Neural crest cell (in vitro differentiated cells): ENCODE results near the gene TUBGCP2. TPM values are rescaled to one million over a fixed set of nuclear protein-coding genes. Genes with fewer than 3 reads are reported as not detected.

Experiments
- DNase-seq: peaks from one replicate; pipeline ENCODE4 v3.0.0; 2021; ENCODE audit warnings: low read depth, mixed read lengths, low spot score
- H3K27ac Mint-ChIP-seq: one replicate; pipeline ENCODE4 v1.8.0; 2021; ENCODE audit warnings: mild to moderate bottlenecking, mixed read lengths; ENCODE audit not compliant: unreplicated experiment
- H3K27me3 Mint-ChIP-seq: 2 replicates; pipeline ENCODE4 v1.8.0; 2021; ENCODE audit warnings: low read depth, mild to moderate bottlenecking, mixed read lengths
- H3K36me3 Mint-ChIP-seq: 2 replicates; pipeline ENCODE4 v1.8.0; 2021; ENCODE audit warnings: low read depth, mild to moderate bottlenecking, mixed read lengths
- H3K4me1 Mint-ChIP-seq: 2 replicates; pipeline ENCODE4 v1.8.0; 2021; ENCODE audit warnings: mixed read lengths
- H3K4me3 Mint-ChIP-seq: one replicate; pipeline ENCODE4 v1.8.0; 2021; ENCODE audit warnings: mild to moderate bottlenecking, mixed read lengths
- H3K9me3 Mint-ChIP-seq: 2 replicates; pipeline ENCODE4 v1.8.0; 2021; ENCODE audit warnings: mixed read lengths
- total RNA-seq: library from RNA; stranded (reverse); gene quantifications from 2 replicates; pipeline ENCODE4 v1.2.1, GENCODE V29; 2021
- TF ChIP-seq, protein P1 (sequence below): fragments of 200-600 bp; sonication (generic); conservative IDR thresholded peaks from 2 replicates; pipeline ENCODE4 v1.5.0; 2021; ENCODE audit warnings: antibody characterized with exemption, mild to moderate bottlenecking

Gene TUBGCP2
- total RNA-seq, 1 donor from 2014 or later = 70.0 TPM

DNA sequence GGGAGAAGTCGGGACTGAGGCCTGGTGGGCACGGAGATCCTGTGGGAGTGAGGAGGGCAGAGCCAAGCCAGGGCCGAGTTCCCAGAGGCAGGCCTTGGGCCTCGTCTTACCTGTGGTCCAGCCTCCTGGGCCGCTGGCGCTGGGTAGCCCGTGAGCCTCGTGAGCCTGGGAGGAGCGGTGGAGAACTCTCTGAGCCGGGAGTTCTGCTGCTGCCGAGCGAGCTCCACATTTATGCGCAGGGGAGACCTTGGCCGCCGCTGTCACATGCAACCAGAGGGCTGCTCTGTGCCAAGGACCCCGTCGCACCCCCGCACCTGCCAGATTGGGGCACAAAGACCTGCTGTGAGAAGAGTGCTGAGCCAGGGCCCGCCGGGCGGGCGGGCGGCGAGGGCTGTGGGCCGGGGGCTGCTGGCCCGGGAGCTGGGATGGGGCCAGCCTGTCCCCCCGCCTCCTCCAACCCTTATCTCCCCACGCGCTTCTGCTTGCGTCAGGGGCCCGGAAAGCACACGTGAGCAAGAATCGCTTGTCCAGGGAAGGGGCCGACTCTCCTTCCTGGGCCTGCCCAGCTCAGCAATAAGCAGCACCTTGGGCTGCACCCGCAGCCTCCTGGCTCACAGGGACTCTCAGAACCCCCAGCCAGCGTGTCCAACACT lies 60.9 kb downstream of the TUBGCP2 start:
- H3K36me3 Mint-ChIP-seq = no peaks in the 10 kb centered on the region
- no peak for DNase-seq
- no peak overlapping the region for H3K27ac Mint-ChIP-seq
- peaks cover 17% of the 10 kb centered on the region for H3K27me3 Mint-ChIP-seq
- TF ChIP-seq, protein P1, sequence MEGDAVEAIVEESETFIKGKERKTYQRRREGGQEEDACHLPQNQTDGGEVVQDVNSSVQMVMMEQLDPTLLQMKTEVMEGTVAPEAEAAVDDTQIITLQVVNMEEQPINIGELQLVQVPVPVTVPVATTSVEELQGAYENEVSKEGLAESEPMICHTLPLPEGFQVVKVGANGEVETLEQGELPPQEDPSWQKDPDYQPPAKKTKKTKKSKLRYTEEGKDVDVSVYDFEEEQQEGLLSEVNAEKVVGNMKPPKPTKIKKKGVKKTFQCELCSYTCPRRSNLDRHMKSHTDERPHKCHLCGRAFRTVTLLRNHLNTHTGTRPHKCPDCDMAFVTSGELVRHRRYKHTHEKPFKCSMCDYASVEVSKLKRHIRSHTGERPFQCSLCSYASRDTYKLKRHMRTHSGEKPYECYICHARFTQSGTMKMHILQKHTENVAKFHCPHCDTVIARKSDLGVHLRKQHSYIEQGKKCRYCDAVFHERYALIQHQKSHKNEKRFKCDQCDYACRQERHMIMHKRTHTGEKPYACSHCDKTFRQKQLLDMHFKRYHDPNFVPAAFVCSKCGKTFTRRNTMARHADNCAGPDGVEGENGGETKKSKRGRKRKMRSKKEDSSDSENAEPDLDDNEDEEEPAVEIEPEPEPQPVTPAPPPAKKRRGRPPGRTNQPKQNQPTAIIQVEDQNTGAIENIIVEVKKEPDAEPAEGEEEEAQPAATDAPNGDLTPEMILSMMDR = no peak
- peaks cover 14% of the 10 kb centered on the region for H3K4me1 Mint-ChIP-seq
- H3K9me3 Mint-ChIP-seq = no peaks in the 10 kb centered on the region
- H3K4me3 Mint-ChIP-seq = no peak overlapping the region

DNA sequence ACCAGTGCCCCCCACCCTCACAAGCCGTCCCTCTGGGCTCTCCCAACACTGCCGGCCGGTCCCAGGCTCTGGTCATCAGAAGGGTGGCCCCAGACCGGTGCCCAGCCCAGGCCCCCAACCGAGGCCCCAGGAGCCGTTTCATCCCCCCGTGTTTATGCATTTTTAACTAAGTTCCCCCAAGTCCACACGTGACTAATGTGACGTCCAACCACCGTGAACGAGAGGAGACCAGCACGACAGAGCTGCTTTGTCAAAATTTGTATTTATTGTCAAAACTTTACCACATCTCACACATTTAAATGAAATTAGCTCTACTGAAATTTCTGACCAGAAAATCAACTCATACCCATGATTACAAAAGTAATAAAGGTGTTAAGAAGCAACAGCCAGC lies 62.4 kb downstream of the TUBGCP2 start:
- Mint-ChIP-seq H3K4me1 (peaks cover 14% of the 10 kb centered on the region), H3K27ac (no peak overlapping the region), H3K36me3 (no peaks in the 10 kb centered on the region), H3K27me3 (peaks cover 28% of the 10 kb centered on the region), H3K9me3 (no peaks in the 10 kb centered on the region), H3K4me3 (no peak overlapping the region)
- DNase-seq = no peak
- TF ChIP-seq, protein P1 = no peak

DNA sequence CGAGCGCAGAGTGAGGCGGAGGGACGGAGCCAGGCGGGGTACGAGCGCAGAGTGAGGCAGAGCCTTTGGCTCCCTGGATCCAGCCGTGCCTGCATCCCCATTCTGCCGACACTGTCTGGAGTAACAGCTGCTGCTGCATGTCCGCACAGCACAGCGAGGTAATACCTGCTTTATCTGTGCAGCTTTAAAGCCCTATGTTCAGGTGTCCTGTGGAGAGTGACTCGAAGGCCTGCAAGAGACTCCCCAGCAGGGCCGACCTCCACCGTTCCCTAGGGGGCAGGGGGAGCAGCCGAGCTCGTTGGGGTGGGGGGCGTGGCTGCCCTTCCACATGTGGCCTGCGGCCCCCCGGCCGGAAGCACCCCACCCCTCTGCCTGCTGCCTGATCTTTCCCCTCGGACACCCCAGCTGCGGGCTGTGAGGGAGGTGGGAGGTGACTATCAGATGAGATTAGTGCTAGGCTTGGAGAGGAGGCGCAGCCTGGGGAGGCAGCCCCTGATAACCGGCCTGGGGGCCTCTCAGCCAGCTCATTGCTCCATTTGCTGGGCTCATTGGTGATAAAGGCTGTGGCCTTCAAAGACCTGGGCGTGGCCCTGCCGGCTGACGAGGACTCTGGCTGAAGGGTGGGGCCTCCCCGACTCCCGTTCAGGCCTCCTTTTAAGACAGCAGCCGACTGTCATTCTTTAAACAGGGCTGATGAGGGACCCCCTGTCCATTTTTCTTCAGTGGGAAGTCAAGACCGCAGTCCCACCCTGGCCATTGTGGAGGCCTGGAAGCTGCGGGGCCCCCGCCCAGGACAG lies 63.0 kb downstream of the TUBGCP2 start:
- Mint-ChIP-seq H3K9me3 (no peaks in the 10 kb centered on the region), H3K4me3 (no peak overlapping the region), H3K27ac (no peak overlapping the region), H3K36me3 (no peaks in the 10 kb centered on the region), H3K4me1 (peaks cover 14% of the 10 kb centered on the region), H3K27me3 (peaks cover 34% of the 10 kb centered on the region)
- TF ChIP-seq, protein P1 = no peak
- no peak for DNase-seq

GRCh38 chr10:133243593-133243992 lies 65.1 kb downstream of the TUBGCP2 start:
- no peak overlapping the region for H3K27ac Mint-ChIP-seq
- no peaks in the 10 kb centered on the region for H3K36me3 Mint-ChIP-seq
- TF ChIP-seq, protein P1 = no peak
- H3K9me3 Mint-ChIP-seq = no peaks in the 10 kb centered on the region
- H3K27me3 Mint-ChIP-seq = peaks cover 43% of the 10 kb centered on the region
- DNase-seq = no peak
- no peak overlapping the region for H3K4me3 Mint-ChIP-seq
- peaks cover 4% of the 10 kb centered on the region for H3K4me1 Mint-ChIP-seq

DNA sequence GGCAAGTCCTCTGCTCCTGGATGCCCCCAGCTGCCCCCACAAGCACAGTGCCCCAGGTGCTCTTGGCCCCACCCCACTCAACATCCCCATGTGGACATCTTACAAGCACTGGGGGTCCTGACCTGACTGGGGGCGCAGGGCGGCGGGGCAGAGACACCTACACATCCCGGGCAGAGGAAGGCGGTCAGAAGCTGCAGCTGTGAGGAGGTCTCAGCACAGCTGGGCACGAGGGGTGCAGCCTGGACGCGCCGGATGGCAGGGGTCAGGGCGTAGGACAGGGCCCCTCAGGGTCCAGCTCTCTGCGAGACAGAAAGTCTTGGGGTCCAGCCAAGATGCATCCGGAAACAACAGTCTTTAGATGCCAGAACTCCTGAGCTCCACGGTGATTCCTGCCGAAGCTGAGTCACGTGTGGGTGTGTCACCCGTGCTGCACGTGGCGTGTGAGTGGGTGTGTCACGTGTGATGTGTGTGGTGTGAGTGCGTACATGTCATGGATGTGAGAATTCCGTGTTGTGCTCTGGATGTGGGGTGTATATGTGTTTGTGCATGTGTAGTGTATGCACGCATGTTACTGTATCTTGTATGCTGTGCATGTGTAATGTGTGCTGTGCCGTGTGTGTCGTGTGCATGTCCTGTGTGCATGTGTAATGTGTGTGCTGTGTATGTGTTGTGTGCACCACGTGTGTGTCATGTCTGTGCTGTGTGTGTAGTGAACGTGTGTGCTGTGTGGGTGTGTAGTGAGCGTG lies 65.9 kb downstream of the TUBGCP2 start:
- TF ChIP-seq, protein P1 = no peak
- Mint-ChIP-seq H3K27me3 (peaks cover 51% of the 10 kb centered on the region), H3K4me1 (peaks cover 4% of the 10 kb centered on the region), H3K36me3 (no peaks in the 10 kb centered on the region), H3K4me3 (no peak overlapping the region), H3K27ac (peak overlapping the region; percentile 25), H3K9me3 (no peaks in the 10 kb centered on the region)
- no peak for DNase-seq
